DND-41 (cell line): ENCODE results near the gene RHOU.

Source experiments
- ATAC-seq: fragments of 200-7000 bp; cut with Tn5 transposase; 3 replicates; pipeline ENCODE4 v1.9.1; 2021; ENCODE audit warnings: low read depth; ENCODE audit not compliant: insufficient read depth
- DNase-seq: peaks from one replicate; pipeline ENCODE4 v3.0.0-alpha.2; 2020
- H2AFZ ChIP-seq: 2 replicates; pipeline ENCODE4 v1.6.0; 2012; ENCODE audit warnings: low read depth, low read length
- H3K27ac ChIP-seq: 2 replicates; pipeline ENCODE4 v1.5.1; 2012; ENCODE audit warnings: low read length, inconsistent platforms
- H3K27me3 ChIP-seq: fragments of 200-600 bp; sonication (generic); 2 replicates; pipeline ENCODE4 v1.6.0; 2012; ENCODE audit warnings: low read length, mild to moderate bottlenecking, inconsistent platforms; ENCODE audit not compliant: insufficient read depth, poor library complexity
- H3K36me3 ChIP-seq: 2 replicates; pipeline ENCODE4 v1.5.1; 2012; ENCODE audit warnings: low read length, inconsistent platforms; ENCODE audit not compliant: insufficient read depth
- H3K4me1 ChIP-seq: 2 replicates; pipeline ENCODE4 v1.5.1; 2012; ENCODE audit warnings: mild to moderate bottlenecking, low read length; ENCODE audit not compliant: insufficient read depth
- H3K4me2 ChIP-seq: 2 replicates; pipeline ENCODE4 v1.6.0; 2012; ENCODE audit warnings: mild to moderate bottlenecking, moderate library complexity, low read length, inconsistent platforms; ENCODE audit not compliant: insufficient read depth
- H3K4me3 ChIP-seq, 2 experiments: fragments of 200-600 bp in 1 of 2; shearing (Covaris generic) in 1 of 2; 2 replicates each; pipeline ENCODE4 v1.5.1; 2012 to 2016; ENCODE audit warnings: inconsistent platforms in 2 of 2, low read length in 2 of 2, mild to moderate bottlenecking in 2 of 2, low read depth in 1 of 2, moderate library complexity in 1 of 2
- H3K79me2 ChIP-seq: 2 replicates; pipeline ENCODE4 v1.6.0; 2012; ENCODE audit warnings: low read length, inconsistent platforms; ENCODE audit not compliant: insufficient read depth
- H3K9ac ChIP-seq: 2 replicates; pipeline ENCODE4 v1.6.0; 2012; ENCODE audit warnings: low read depth, mild to moderate bottlenecking, inconsistent platforms, low read length, moderate library complexity
- H3K9me3 ChIP-seq: 2 replicates; pipeline ENCODE4 v1.5.1; 2012; ENCODE audit warnings: low read length, moderate library complexity, mild to moderate bottlenecking, inconsistent platforms; ENCODE audit not compliant: insufficient read depth, severe bottlenecking
- H4K20me1 ChIP-seq: 2 replicates; pipeline ENCODE4 v1.6.0; 2012; ENCODE audit warnings: low read length; ENCODE audit not compliant: insufficient read depth
- CTCF ChIP-seq: IDR thresholded peaks from 2 replicates; pipeline ENCODE4 v1.5.1; 2012; ENCODE audit warnings: borderline replicate concordance, low read length, moderate library complexity, mild to moderate bottlenecking; ENCODE audit not compliant: poor library complexity, severe bottlenecking; ENCODE audit errors: extremely low read depth
- EZH2 ChIP-seq: IDR thresholded peaks from 3 replicates; pipeline ENCODE4 v1.6.1; 2012; ENCODE audit warnings: borderline replicate concordance, low read depth, mild to moderate bottlenecking, moderate library complexity, low read length, inconsistent platforms; ENCODE audit not compliant: severe bottlenecking

RHOU gene

DNA sequence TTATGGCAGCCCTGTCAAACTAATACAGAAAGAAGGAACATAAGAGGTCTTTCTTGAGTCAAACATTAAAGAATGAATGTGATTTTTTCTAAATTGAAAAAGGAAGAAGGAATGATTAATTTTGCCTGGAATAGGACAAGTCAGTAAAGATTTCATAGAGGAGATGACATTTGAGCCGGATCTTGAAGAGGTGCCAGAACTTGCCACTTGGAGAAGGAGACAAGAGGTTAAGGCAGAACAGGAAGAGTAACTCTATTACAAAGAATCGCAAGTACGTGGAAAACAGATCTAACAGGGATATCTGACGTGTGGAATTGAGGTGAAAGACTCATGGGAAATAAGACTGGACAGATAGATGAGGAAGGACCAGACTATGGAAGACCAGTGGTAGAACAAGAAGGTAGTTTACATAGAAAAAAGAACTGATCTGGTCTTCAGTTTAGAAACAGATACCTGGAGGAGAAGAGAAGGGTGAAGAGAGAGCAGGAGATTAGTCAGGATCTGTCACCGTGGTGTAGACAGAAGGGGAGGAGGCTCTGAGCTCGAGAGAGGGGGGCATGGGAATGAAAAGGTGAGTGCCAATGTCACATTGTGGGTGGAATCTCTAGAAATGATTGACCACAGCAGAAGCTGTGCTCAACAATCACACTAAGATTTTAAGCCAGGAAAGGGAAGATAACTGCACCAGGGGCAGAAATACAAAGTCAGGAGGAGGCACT, 32.5 kb downstream of the RHOU start:
- no peak overlapping the region for H3K4me2 ChIP-seq
- peaks cover 44% of the 10 kb centered on the region for H3K27me3 ChIP-seq
- H3K27ac ChIP-seq: no peak overlapping the region
- H3K79me2 ChIP-seq: no peaks in the 10 kb centered on the region
- no peak overlapping the region for H2AFZ ChIP-seq
- no peak for TF ChIP-seq CTCF
- TF ChIP-seq EZH2: no peak
- DNase-seq: no peak
- no peak for ATAC-seq
- no peak overlapping the region for H3K4me3 ChIP-seq
- H4K20me1 ChIP-seq: peaks cover 3% of the 10 kb centered on the region; the same call in 1 of the 2 replicates
- no peaks in the 10 kb centered on the region for H3K9me3 ChIP-seq
- no peaks in the 10 kb centered on the region for H3K4me1 ChIP-seq
- no peaks in the 10 kb centered on the region for H3K36me3 ChIP-seq
- H3K9ac ChIP-seq: no peak overlapping the region

- TF ChIP-seq CTCF: no peak
- no peak for TF ChIP-seq EZH2
- no peaks in the 10 kb centered on the region for H3K36me3 ChIP-seq
- peaks cover 38% of the 10 kb centered on the region for H3K27me3 ChIP-seq
These were observed 33.2 kb downstream of the RHOU start for GRCh38 chr1:228768355-228769000.

GRCh38 chr1:228770779-228771223, 35.5 kb downstream of the RHOU start:
- Histone ChIP-seq H3K4me2 (no peak overlapping the region), H3K4me3 (no peak overlapping the region), H3K27ac (no peak overlapping the region), H3K9ac (no peak overlapping the region), H3K4me1 (no peaks in the 10 kb centered on the region), H4K20me1 (peaks cover 3% of the 10 kb centered on the region; the same call in 1 of the 2 replicates), H2AFZ (no peak overlapping the region), H3K36me3 (no peaks in the 10 kb centered on the region), H3K27me3 (peaks cover 24% of the 10 kb centered on the region), H3K9me3 (no peaks in the 10 kb centered on the region), H3K79me2 (no peaks in the 10 kb centered on the region)
- no peak for TF ChIP-seq EZH2
- no peak for TF ChIP-seq CTCF
- no peak for DNase-seq
- no peak for ATAC-seq

More at GRCh38 chr1:228768355-228769000, 33.2 kb downstream of the RHOU start:
- H3K27ac ChIP-seq: no peak overlapping the region
- no peaks in the 10 kb centered on the region for H3K9me3 ChIP-seq
- H4K20me1 ChIP-seq: peaks cover 3% of the 10 kb centered on the region; the same call in 1 of the 2 replicates
- no peak overlapping the region for H3K4me3 ChIP-seq
- ATAC-seq (no peak), DNase-seq (no peak)
- no peaks in the 10 kb centered on the region for H3K4me1 ChIP-seq
- H3K4me2 ChIP-seq: no peak overlapping the region
- no peak overlapping the region for H2AFZ ChIP-seq
- no peak overlapping the region for H3K9ac ChIP-seq
- H3K79me2 ChIP-seq: no peaks in the 10 kb centered on the region
